Lower lobe of right lung (tissue), 2 donors: Measurements from ENCODE around the gene DPEP2NB. TPM values are rescaled to one million over a fixed set of nuclear protein-coding genes. Genes with fewer than 3 reads are reported as not detected.

Experiments
- ATAC-seq, 2 donors: fragments of 200-7000 bp; cut with Tn5 transposase; one replicate each; pipeline ENCODE4 v1.9.1; 2020 to 2022; ENCODE audit warnings: mild to moderate bottlenecking in 2 of 2, moderate library complexity in 2 of 2
- DNase-seq: peaks from one replicate; pipeline ENCODE4 v3.0.0-alpha.2; 2020
- H3K27ac ChIP-seq: fragments of 200-600 bp; one replicate; pipeline ENCODE4 v1.8.0; 2022
- H3K27me3 ChIP-seq: fragments of 200-600 bp; one replicate; pipeline ENCODE4 v1.8.0; 2022; ENCODE audit warnings: low read depth
- H3K36me3 ChIP-seq: fragments of 200-600 bp; one replicate; pipeline ENCODE4 v1.8.0; 2022; ENCODE audit warnings: mild to moderate bottlenecking
- H3K4me1 ChIP-seq: fragments of 200-600 bp; one replicate; pipeline ENCODE4 v1.8.0; 2022
- H3K4me3 ChIP-seq: fragments of 200-600 bp; one replicate; pipeline ENCODE4 v1.8.0; 2022; ENCODE audit warnings: mild to moderate bottlenecking
- H3K9me3 ChIP-seq: fragments of 200-600 bp; one replicate; pipeline ENCODE4 v1.8.0; 2022
- intact Hi-C: fragments of 100-400 bp; cut with DNase I; formaldehyde crosslinking; loops from one replicate; pipeline ENCODE4 v1.11.0; 2022
- long read RNA-seq: library from polyadenylated mRNA; unstranded; transcript quantifications from one replicate; pipeline ENCODE4 v2.0.0, GENCODE V29; 2021
- total RNA-seq: library from RNA; stranded (reverse); fragmentation: NEBNext Ultra II Directional; extraction: Animal tissue kit (Norgen Biotek cat#: 25700); gene quantifications from one replicate; pipeline ENCODE4 v1.2.1, GENCODE V29; 2021
- TF ChIP-seq, protein P1 (sequence below): fragments of 200-600 bp; IDR thresholded peaks from one replicate; pipeline ENCODE4 v1.8.0; 2022; ENCODE audit warnings: antibody characterized with exemption, mild to moderate bottlenecking
- donor health status: DM: no; HTN: yes; CAD: no; lungs with severe emphysema.

Gene DPEP2NB, protein sequence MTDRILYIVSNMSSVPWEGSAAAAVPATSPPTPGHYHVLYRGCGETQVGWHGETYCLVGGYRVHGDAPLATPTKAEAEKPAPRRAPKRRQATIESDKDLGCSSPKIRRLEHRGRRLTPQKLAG
- total RNA-seq: not detected
- long read RNA-seq: 0 reads

- Histone ChIP-seq H3K4me3 (no peak within 1 kb of the TSS), H3K9me3 (no peaks in the 10 kb centered on the region), H3K27me3 (no peaks in the 10 kb centered on the region), H3K4me1 (peaks cover 9% of the 10 kb centered on the region), H3K36me3 (no peaks in the 10 kb centered on the region), H3K27ac (no peak within 1 kb of the TSS)
- intact Hi-C loops: no loop called here
- TF ChIP-seq, protein P1, sequence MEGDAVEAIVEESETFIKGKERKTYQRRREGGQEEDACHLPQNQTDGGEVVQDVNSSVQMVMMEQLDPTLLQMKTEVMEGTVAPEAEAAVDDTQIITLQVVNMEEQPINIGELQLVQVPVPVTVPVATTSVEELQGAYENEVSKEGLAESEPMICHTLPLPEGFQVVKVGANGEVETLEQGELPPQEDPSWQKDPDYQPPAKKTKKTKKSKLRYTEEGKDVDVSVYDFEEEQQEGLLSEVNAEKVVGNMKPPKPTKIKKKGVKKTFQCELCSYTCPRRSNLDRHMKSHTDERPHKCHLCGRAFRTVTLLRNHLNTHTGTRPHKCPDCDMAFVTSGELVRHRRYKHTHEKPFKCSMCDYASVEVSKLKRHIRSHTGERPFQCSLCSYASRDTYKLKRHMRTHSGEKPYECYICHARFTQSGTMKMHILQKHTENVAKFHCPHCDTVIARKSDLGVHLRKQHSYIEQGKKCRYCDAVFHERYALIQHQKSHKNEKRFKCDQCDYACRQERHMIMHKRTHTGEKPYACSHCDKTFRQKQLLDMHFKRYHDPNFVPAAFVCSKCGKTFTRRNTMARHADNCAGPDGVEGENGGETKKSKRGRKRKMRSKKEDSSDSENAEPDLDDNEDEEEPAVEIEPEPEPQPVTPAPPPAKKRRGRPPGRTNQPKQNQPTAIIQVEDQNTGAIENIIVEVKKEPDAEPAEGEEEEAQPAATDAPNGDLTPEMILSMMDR: no peak
- ATAC-seq (no peak), DNase-seq (no peak)
These were observed at the start of gene DPEP2NB for GRCh38 chr16:68015681-68016080. Gene DPEP2NB, minus strand, starts transcription at chr16:68015911. Its CDS starts 141 bp downstream, at chr16:68015770.

- Histone ChIP-seq H3K27ac (peak overlapping the region; percentile 86), H3K4me1 (peaks cover 67% of the 10 kb centered on the region), H3K4me3 (no peak overlapping the region), H3K27me3 (no peaks in the 10 kb centered on the region), H3K36me3 (peaks cover 17% of the 10 kb centered on the region), H3K9me3 (no peaks in the 10 kb centered on the region)
- DNase-seq (peak; percentile 86), ATAC-seq (peak; percentile 90 to 91)
- TF ChIP-seq, protein P1: peak; percentile 88
- intact Hi-C loops: no loop called here
These were observed 49.2 kb upstream of the DPEP2NB start for GRCh38 chr16:68064791-68065365.

- TF ChIP-seq, protein P1: no peak
- intact Hi-C loops: no loop called here
These were observed 47.2 kb upstream of the DPEP2NB start for GRCh38 chr16:68062910-68063393.

DNA sequence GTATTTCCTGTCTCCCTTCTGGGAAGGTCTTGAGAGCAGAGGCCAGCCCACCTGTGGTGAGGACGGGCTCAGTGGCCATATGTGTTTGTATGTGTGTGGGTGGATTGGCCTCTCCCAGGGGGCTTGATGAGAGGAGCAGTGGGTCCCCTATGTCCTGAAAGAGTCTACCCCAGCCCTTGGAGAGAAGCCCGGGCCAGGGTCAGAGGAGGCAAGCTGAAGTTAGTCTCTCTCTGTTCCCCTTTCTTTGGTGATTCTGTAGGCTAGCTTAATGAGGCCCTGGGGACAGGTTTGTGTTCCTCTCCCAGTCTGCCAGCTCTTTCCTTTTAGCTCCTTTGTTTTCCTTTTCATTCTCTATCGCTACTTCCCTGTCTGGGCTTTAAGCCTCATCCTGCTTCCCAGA, 45.7 kb upstream of the DPEP2NB start:
- TF ChIP-seq, protein P1: no peak
- H3K36me3 ChIP-seq: peaks cover 27% of the 10 kb centered on the region

More at GRCh38 chr16:68062910-68063393, 47.2 kb upstream of the DPEP2NB start:
- DNase-seq (peak; percentile 32), ATAC-seq (no peak)
- H3K27ac ChIP-seq: peak overlapping the region; percentile 86
- H3K4me1 ChIP-seq: peaks cover 49% of the 10 kb centered on the region
- H3K27me3 ChIP-seq: no peaks in the 10 kb centered on the region
- H3K36me3 ChIP-seq: peaks cover 20% of the 10 kb centered on the region
- no peaks in the 10 kb centered on the region for H3K9me3 ChIP-seq
- H3K4me3 ChIP-seq: no peak overlapping the region

DNA sequence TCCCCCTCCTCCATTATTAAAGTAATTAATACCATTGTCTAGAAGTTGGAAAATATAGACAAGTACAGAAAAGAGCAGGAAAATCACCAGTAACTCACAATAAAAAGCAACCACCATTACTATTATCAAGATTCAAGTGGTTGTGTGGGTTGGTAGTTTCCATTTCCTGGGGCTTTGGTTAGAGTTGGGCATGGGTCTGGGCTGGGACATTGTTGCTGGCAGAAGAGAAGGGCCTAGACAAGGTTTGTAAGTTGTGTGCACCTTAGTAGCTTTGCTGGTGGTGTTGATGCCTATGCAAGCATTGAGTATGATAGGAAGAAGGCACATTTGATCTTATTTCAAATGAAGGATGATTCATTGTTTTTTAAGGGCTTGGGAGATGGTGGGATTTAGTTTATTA, 44.1 kb upstream of the DPEP2NB start:
- TF ChIP-seq, protein P1: no peak
- H3K4me3 ChIP-seq: no peak overlapping the region
- H3K27me3 ChIP-seq: no peaks in the 10 kb centered on the region
- peaks cover 22% of the 10 kb centered on the region for H3K4me1 ChIP-seq
- ATAC-seq: no peak
- H3K9me3 ChIP-seq: no peaks in the 10 kb centered on the region
- H3K27ac ChIP-seq: no peak overlapping the region
- H3K36me3 ChIP-seq: peaks cover 32% of the 10 kb centered on the region
- intact Hi-C loops: no loop called here
- no peak for DNase-seq

More for the DNA sequence above, 45.7 kb upstream of the DPEP2NB start:
- intact Hi-C loops: no loop called here
- no peaks in the 10 kb centered on the region for H3K9me3 ChIP-seq
- DNase-seq (peak; percentile 28), ATAC-seq (no peak)
- H3K27me3 ChIP-seq: no peaks in the 10 kb centered on the region
- H3K4me3 ChIP-seq: no peak overlapping the region
- peaks cover 38% of the 10 kb centered on the region for H3K4me1 ChIP-seq
- peak overlapping the region; percentile 86 for H3K27ac ChIP-seq
